KMS-11 (cell line): ENCODE measurements around the gene PLA2G2E.

Source experiments
- H2AFZ ChIP-seq: fragments of 200-600 bp; sonication (generic); 2 replicates; pipeline ENCODE4 v1.6.1; 2016; ENCODE audit warnings: antibody characterized with exemption, mixed run types, low read depth
- H3K27ac ChIP-seq: fragments of 200-600 bp; sonication (generic); 2 replicates; pipeline ENCODE4 v1.6.1; 2016; ENCODE audit warnings: mild to moderate bottlenecking, mixed run types
- H3K27me3 ChIP-seq: fragments of 200-600 bp; sonication (generic); 2 replicates; pipeline ENCODE4 v1.6.1; 2017; ENCODE audit warnings: mild to moderate bottlenecking, low read depth, mixed run types, moderate library complexity; ENCODE audit not compliant: insufficient read depth
- H3K36me3 ChIP-seq: fragments of 200-600 bp; sonication (generic); 2 replicates; pipeline ENCODE4 v1.6.1; 2017; ENCODE audit warnings: mild to moderate bottlenecking, mixed run types; ENCODE audit not compliant: insufficient read depth
- H3K4me1 ChIP-seq: fragments of 200-600 bp; sonication (generic); 2 replicates; pipeline ENCODE4 v1.6.1; 2016; ENCODE audit warnings: mild to moderate bottlenecking, low read depth, mixed run types; ENCODE audit not compliant: poor library complexity, severe bottlenecking
- H3K4me2 ChIP-seq: fragments of 200-600 bp; sonication (generic); 2 replicates; pipeline ENCODE4 v1.7.0; 2016; ENCODE audit warnings: mild to moderate bottlenecking, mixed run types
- H3K4me3 ChIP-seq: fragments of 200-600 bp; sonication (generic); IDR thresholded peaks from 2 replicates; pipeline ENCODE4 v1.6.1; 2017; ENCODE audit warnings: low read depth, low read length, mixed read lengths; ENCODE audit not compliant: insufficient read depth
- H3K79me2 ChIP-seq: fragments of 200-600 bp; sonication (generic); 2 replicates; pipeline ENCODE4 v1.6.1; 2016; ENCODE audit warnings: low read depth, mixed run types; ENCODE audit not compliant: insufficient read depth
- H3K9ac ChIP-seq: fragments of 200-600 bp; sonication (generic); 2 replicates; pipeline ENCODE4 v1.6.1; 2016; ENCODE audit warnings: mild to moderate bottlenecking, mixed run types
- H4K20me1 ChIP-seq: fragments of 200-600 bp; sonication (generic); 2 replicates; pipeline ENCODE4 v1.6.1; 2016; ENCODE audit warnings: mild to moderate bottlenecking, mixed run types; ENCODE audit not compliant: insufficient read depth
- CTCF ChIP-seq: fragments of 200-600 bp; sonication (generic); conservative IDR thresholded peaks from 2 replicates; pipeline ENCODE4 v1.6.1; 2017; ENCODE audit warnings: low read depth, mild to moderate bottlenecking, antibody characterized with exemption, low read length, moderate library complexity, mixed read lengths

PLA2G2E gene

GRCh38 chr1:19872190-19872589, 51.2 kb downstream of the PLA2G2E start:
- Histone ChIP-seq H3K27ac (no peak overlapping the region), H3K27me3 (no peaks in the 10 kb centered on the region), H2AFZ (no peak overlapping the region), H3K79me2 (no peaks in the 10 kb centered on the region), H3K4me2 (no peak overlapping the region), H3K36me3 (no peaks in the 10 kb centered on the region), H3K9ac (no peak overlapping the region), H3K4me3 (no peak overlapping the region), H3K4me1 (no peaks in the 10 kb centered on the region), H4K20me1 (no peaks in the 10 kb centered on the region)
- TF ChIP-seq CTCF = no peak
